Retinal pigment epithelial cell (primary cell): ENCODE measurements around the gene CFL2.
A peak's percentile ranks its signal among the peaks of the same experiment; 100 is the strongest.
"Not testable (repeated sequence)": the region's sequence is repeated elsewhere in the genome, so short reads cannot be mapped to it uniquely, and the experiment has no call there.

Source experiments
- DNase-seq: peaks from one replicate; pipeline ENCODE4 v3.0.0-alpha.2; 2010; ENCODE audit warnings: low read depth
- H3K4me3 ChIP-seq: 2 replicates; pipeline ENCODE4 v1.5.1; 2011; ENCODE audit warnings: mild to moderate bottlenecking, low read length, control low read depth, moderate library complexity
- CTCF ChIP-seq: conservative IDR thresholded peaks from 2 replicates; pipeline ENCODE4 v1.5.1; 2011; ENCODE audit warnings: low read depth, low read length, control low read depth, inconsistent platforms

CFL2 gene

GRCh38 chr14:34711169-34711568 lies 3.2 kb downstream of the CFL2 start:
- no peak for DNase-seq
- no peak for TF ChIP-seq CTCF
- H3K4me3 ChIP-seq, result no peak overlapping the region

GRCh38 chr14:34710744-34711143 lies 3.6 kb downstream of the CFL2 start:
- no peak for TF ChIP-seq CTCF
- H3K4me3 ChIP-seq, result no peak overlapping the region
- no peak for DNase-seq

DNA sequence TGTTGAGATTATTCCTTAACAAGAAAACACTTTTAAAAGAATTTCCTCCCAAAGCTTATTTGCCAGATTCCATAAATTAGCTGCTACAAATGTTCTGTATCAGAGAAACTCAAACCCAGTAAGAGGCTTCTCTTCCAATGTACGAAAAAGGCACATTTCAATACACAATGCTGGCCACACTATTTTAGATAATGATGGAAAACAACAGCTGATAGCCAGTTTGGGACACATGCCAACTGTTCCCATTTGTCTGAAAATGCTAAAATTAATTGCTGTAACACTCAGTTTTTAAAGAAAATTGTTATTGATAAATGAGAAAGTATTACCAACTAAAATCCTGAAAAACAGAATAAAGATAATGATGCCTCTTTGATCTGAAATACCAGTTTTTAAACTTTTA lies 4.4 kb downstream of the CFL2 start:
- DNase-seq, result no peak
- no peak for TF ChIP-seq CTCF
- H3K4me3 ChIP-seq, result no peak overlapping the region

- TF ChIP-seq CTCF, result no peak
- DNase-seq, result no peak
- H3K4me3 ChIP-seq, result no peak overlapping the region
Observed at GRCh38 chr14:34707722-34708121, 6.7 kb downstream of the CFL2 start.

DNA sequence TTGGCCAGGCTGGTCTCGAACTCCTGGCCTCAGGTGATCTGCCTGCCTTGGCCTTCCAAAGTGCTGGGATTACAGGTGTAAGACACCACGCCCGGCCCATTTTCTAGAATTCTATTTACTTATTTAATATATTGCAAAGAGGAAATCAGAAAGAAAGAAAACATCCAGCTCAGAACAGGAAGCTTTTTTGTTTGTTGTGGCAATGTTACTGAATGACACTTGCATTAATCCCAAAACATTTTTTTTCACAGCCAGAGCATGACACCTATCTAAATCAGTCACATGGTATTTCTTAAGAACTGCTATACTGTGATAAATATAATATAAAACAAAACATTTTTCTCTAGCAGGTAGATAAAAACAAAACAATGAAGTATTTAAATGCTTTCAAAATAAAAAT lies 12.6 kb downstream of the CFL2 start:
- no peak for DNase-seq
- no peak overlapping the region for H3K4me3 ChIP-seq
- TF ChIP-seq CTCF, result no peak

GRCh38 chr14:34700622-34701130 lies 13.7 kb downstream of the CFL2 start:
- H3K4me3 ChIP-seq, result no peak overlapping the region
- no peak for TF ChIP-seq CTCF
- no peak for DNase-seq

DNA sequence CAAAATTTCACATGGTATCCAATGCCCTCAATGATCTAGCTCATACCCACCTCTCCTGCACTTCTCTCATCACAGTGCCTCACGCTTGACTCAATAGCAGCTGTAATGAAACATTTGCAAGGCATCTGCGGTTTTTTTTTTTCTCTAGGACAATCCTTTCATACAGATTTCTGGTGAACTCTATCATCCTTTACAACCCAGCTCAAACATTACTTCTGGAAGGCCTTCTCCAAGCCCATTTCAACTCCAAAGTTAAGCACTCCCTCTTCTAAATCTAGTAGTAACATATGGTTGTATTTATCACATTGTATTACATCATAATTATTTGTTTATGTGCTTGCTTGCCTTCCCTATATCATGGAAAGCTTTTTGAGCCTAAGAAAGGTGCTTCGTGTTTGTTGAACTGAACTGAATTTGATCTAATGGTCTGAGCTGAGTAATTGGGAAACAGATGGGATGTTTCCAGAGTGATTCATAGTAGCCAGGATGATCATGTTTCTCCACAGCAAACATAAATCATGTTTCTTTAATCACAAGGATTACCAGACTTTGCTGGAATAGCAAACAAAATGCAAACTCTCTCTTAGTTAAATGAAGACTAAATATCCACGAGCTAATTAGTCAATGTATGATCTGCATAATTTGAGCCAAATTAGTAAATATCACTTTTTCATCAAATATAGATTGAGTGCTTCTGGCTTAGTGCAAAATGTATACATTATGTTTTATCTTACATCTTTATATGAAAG lies 14.3 kb downstream of the CFL2 start:
- no peak for TF ChIP-seq CTCF
- H3K4me3 ChIP-seq, result no peak overlapping the region
- peak; percentile 70 for DNase-seq

DNA sequence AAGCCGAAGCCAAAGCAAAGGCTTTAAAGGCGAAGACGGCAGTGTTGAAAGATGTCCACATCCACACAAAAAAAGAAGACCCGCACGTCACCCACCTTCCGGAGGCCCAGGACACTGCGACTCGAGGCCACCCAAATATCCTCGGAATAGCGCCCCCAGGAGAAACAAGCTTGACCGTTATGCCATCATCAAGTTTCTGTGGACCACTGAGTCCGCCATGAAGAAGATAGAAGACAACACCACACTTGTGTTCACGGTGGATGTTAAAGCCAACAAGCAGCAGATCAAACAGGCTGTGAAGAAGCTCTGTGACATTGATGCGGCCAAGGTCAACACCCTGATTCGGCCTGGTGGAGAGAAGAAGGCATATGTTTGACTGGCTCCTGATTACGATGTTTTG lies 20.2 kb downstream of the CFL2 start:
- not testable (repeated sequence) for H3K4me3 ChIP-seq, DNase-seq
